GM18511 (cell line): ENCODE measurements around the gene TECTA.
A peak's percentile ranks its signal among the peaks of the same experiment; 100 is the strongest.
"Not testable (repeated sequence)": the region's sequence is repeated elsewhere in the genome, so short reads cannot be mapped to it uniquely, and the experiment has no call there.

ENCODE experiments used
- ATAC-seq: cut with Tn5 transposase; IDR thresholded peaks from one replicate; pipeline ENCODE4 v1.9.1; 2021; ENCODE audit warnings: mild to moderate bottlenecking, moderate library complexity; ENCODE audit not compliant: unreplicated experiment

Gene TECTA

DNA sequence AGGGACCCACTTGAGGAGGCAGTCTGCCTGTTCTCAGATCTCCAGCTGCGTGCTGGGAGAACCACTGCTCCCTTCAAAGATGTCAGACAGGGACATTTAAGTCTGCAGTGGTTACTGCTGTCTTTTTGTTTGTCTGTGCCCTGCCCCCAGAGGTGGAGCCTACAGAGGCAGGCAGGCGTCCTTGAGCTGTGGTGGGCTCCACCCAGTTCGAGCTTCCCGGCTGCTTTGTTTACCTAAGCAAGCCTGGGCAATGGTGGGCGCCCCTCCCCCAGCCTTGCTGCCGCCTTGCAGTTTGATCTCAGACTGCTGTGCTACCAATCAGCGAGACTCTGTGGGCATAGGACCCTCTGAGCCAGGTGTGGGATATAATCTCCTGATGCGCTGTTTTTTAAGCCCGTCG, 76.6 kb downstream of the TECTA start:
- not testable (repeated sequence) for ATAC-seq

GRCh38 chr11:121179306-121179705, 78.3 kb downstream of the TECTA start:
- ATAC-seq = no peak

DNA sequence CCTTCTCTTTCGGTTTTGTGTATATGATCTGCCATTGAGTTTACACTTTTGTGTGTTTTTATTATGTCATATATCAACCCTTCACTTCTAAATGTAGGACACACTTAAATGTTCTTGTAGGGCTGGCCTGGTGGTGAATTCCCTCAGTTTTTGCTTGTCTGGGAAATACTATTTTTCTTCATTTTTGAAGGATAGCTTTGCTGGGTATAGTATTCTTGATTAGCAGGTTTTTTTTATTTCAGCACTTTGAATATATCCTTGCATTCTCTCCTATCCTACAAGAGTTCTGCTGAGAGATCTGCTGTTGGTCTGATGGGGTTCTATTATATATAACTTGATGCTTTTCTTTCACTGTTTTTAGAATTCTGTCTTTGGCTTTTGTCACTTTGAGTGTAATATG, 79.1 kb downstream of the TECTA start:
- ATAC-seq = no peak

DNA sequence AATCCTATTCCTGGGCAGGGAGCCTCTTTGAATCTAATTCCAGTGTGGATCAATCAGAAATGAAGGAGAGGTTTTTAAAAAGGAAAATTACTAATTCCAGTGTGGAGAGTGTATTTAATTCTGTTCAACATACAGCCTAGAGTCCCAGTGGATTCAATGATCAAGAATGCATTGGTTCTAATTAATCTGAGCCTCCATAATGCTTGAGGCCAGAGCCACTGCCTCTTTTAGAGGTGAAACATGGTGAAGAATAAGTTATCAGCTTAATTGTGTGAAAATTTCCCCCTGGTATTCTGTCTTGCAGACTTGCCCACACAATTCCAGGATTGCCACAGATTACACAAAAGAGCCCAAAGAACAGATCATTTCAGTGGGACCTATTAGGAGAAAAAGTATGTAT, 87.7 kb downstream of the TECTA start:
- no peak for ATAC-seq

- ATAC-seq = no peak
Observed at GRCh38 chr11:121191818-121192217, 90.8 kb downstream of the TECTA start.

DNA sequence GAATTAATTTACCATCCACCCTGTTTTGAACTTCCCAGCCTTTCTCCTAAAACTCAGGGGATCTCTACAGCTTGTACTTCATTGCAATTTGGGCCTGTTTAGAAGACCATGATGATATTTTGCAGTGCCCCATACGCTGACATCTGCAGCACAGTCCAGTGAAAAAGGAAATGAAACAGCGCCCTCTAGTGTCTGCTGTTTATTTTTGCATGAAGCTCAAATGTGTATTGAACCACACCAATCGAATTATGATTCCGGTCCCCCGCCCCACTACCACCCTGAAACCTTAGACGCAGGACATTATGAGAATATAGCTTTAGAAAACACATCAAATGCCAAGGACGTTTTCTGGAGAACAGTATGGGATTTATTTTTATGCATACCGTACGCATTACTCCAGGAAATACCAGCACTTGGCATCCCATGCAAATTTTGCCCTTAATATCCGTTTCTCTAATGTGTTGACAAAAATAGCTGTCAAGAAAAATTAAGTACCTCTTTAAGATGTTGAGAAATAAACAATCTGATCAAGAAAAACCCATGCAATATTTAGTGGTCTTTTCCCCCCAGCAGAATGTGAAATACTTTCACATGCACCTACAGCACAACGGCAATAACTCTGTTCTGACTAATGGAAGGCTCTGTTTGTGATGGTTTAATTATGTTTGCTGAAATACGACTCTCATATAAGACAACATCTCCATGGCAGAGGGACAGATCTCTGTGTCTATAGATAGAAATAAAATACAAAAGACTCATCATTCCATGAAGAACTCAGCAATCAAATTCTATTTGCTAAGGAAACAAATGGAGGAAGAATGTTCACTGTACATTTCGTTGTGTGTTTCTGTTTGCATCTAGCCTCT, 93.9 kb downstream of the TECTA start:
- peak; percentile 68 for ATAC-seq

DNA sequence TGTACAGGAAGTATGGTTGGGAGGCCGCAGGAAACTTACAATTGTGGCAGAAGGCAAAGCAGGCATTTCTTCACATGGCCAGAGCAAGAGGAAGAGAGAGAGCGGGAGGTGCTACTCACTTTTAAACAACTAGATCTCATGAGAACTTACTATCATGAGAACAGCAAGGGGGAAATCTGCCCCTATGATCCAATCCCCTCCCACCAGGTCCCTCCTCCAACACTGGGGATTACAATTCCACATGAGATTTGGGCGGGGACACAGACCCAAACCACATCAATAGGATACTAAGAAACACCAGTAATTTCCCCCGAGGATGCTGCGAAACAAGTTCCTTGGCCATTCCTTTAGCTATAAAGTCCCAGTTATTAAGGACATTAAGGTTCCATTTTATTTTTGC, 97.4 kb downstream of the TECTA start:
- no peak for ATAC-seq

- no peak for ATAC-seq
Observed at GRCh38 chr11:121199516-121199915, 98.5 kb downstream of the TECTA start.

DNA sequence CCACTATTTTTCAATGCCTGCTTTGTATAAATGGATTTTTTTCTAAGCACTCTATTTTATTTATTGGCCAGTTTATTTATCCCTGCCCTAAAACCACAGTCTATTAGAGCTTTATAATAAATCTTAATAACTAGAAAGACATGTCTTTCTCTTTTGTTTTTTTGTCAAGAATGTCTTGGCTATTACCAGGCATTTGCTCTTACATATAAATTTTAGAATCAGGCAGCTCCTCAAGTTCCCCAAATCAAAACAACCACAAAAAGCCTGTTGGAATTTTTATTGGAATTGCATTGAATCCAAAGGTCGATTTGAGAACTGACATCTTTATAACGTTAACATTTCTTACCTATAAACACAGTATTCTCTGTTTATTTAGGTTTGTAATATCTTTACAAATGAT, 105.8 kb downstream of the TECTA start:
- ATAC-seq = no peak

GRCh38 chr11:121207485-121208115, 106.6 kb downstream of the TECTA start:
- ATAC-seq = peak; percentile 58

DNA sequence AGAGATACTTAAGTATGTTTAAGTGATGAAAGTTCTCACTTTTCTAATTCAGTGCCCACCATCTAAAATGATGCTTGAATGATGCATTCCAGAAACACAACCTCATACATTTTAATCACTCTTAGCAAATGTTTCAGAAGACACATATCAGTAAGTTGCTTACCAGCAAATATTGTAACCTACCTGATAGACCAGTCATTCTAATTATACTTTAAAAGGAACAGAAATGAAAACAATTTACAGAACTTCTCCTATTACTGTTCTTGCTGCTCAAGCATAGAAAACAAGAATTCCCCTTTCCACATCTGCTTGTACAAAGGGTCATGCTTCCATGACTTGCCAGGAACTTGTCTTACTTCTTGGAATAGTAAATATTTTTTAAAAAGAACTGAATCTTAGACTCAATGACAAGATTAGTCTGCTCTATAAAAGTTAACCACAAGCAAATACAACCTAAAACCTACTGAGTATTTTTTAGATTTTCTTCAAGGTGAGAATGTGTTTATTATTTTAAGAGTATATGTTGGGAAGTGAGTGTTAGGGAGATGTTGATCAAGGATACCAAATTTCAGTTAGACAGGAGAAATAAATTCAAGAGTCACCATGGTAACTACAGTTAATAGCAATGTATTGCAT, 109.5 kb downstream of the TECTA start:
- no peak for ATAC-seq

DNA sequence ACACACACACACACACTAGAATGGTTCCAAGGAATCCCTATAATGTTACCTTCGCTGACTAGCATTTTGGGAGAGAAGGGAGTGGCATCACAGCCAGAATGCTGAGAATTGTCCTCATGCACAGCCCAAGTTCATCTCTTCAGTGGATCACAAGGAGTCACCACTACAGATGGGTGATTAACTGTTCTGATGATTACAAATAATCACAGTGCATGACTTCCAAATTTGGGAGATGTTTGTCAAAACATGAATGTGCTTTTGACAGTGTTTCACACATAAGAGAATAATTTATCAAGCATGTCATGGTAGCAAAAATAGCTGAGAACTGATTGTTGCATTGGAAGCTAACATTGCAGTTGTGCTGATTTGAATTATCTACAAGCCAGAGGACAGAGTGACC, 110.6 kb downstream of the TECTA start:
- no peak for ATAC-seq

- no peak for ATAC-seq
Observed at GRCh38 chr11:121212536-121213361, 111.7 kb downstream of the TECTA start.

- ATAC-seq = no peak
Observed at GRCh38 chr11:121213362-121213893, 112.4 kb downstream of the TECTA start.

- no peak for ATAC-seq
Observed at GRCh38 chr11:121214861-121215260, 113.8 kb downstream of the TECTA start.

- ATAC-seq = no peak
Observed at GRCh38 chr11:121221496-121222200, 120.6 kb downstream of the TECTA start.

DNA sequence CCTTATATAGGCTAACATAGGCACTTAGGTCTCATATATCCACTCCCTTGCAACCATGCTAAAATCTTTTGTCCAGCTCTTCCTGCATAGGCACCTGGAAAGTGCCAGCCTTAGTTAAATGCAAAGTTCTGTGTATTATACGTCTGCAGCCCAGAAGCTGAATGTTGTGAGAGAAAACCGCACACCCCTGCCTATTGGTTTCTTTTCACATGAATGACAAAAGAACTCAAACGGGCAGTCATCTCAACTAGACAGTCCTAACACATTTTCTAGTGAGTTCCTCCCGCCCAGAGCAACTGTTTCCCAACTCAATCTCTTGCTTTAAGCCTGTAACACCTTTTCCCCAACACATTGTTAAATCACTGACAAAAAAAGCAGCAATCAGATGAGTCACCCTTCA, 122.1 kb downstream of the TECTA start:
- ATAC-seq = no peak

- no peak for ATAC-seq
Observed at GRCh38 chr11:121225382-121225781, 124.3 kb downstream of the TECTA start.

GRCh38 chr11:121226415-121227263, 125.6 kb downstream of the TECTA start:
- no peak for ATAC-seq
